HG03196 (cell line): Measurements from ENCODE around the gene PRSS36.

Experiments
- ATAC-seq: cut with Tn5 transposase; IDR thresholded peaks from one replicate; pipeline ENCODE4 v1.9.1; 2021; ENCODE audit not compliant: unreplicated experiment

The PRSS36 gene

DNA sequence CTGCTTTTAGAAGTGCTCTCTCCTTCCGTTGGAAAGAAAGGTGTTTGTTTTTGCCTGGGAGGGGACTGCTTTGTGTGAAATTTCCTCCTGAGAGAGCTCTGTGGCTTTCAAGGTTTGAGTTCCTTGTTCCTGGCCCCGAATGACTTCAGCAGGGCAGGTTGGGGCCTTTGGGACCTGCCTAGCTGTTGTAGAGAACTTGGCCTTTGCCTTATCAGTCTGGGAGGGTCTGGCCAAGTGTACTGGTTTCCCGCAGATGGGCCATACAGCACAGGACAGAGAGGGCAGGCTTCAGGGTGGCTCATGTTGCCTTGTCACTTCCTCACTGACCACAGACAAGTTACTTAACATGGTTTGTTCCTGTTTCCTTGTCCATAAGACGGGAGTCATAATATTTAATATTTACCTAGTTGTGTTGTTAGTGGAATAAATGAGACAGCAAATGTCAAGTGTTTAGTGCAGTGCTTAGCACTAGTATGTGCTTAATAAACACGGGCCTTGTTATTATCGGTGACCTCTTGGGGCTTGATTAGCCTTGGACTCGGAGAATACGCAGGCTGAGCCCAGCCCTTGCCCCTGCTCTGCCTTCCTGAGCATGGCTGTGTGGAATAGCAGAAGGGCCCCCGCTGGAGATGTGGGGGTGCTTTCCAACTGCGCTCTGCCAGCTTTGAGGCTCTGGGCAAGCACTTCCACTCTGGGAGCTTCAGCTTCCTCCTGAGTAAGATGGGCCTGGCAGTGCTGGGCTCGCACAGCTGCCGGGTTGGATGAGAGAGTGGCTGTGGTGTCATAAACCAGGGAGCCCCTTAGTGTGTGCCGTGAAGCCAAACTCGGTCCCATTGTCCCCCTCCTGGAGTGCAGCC is 20.9 kb downstream of the PRSS36 start:
- ATAC-seq = no peak

DNA sequence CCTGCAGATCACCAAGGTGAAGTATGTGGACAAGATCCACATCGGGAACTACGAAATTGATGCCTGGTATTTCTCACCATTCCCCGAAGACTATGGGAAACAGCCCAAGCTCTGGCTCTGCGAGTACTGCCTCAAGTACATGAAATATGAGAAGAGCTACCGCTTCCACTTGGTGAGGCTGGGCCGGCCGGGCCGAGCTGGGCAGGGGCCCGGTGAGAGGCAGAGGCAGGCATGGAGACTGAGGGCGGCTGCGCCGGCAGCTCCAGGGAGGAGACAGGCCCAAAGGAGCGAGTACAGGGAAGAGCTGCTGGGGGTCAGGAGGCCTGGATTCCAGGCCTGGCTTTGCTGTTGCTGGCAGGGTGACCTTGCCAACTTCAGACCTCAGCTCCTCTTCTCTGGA is 22.7 kb downstream of the PRSS36 start:
- no peak for ATAC-seq

- no peak for ATAC-seq
Observed at GRCh38 chr16:31125844-31126243, 24.0 kb downstream of the PRSS36 start.

GRCh38 chr16:31120129-31120528 is 29.7 kb downstream of the PRSS36 start:
- no peak for ATAC-seq

DNA sequence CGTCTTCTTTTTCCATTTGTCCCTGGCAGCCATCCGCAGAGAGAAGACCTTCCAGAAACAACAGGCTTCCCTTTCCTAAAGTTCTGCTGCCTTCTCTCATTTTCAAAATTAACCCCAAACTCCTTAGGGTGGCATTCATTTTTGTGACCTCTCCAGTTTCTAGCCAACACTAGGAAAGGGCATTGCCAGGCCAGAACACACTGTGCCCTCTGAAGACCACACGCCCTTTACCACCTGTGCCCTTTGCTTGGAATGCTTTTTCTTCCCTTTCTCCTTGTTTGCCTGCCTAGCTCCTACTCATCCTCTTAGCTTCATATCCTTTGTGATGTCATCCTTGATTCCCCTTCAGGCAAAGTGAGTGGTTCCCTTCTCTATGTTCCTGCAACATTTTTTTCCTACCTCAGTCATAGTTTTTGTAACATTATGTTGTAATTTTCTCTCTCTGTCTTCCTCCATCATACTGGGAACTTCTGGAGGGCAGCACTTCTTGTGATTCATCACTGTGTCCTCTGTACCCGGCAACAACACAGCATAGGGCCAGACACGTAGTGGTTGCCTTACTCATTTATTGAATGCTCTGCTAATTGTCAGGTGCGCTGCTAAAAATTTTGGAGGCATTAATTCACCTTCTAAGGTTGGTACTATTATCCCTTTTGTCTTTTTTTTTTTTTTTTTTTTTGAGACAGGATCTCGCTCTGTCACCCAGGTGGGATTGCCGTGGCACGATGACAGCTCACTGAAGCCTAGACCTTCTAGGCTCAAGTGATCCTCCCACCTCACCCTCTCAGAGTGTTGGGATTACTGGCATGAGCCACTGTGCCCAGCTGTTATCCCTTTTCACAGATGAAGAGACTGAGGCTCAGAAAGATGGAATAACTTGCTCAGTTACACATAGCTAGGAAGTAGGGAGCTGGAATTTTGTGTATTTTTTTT is 31.4 kb downstream of the PRSS36 start:
- no peak for ATAC-seq

DNA sequence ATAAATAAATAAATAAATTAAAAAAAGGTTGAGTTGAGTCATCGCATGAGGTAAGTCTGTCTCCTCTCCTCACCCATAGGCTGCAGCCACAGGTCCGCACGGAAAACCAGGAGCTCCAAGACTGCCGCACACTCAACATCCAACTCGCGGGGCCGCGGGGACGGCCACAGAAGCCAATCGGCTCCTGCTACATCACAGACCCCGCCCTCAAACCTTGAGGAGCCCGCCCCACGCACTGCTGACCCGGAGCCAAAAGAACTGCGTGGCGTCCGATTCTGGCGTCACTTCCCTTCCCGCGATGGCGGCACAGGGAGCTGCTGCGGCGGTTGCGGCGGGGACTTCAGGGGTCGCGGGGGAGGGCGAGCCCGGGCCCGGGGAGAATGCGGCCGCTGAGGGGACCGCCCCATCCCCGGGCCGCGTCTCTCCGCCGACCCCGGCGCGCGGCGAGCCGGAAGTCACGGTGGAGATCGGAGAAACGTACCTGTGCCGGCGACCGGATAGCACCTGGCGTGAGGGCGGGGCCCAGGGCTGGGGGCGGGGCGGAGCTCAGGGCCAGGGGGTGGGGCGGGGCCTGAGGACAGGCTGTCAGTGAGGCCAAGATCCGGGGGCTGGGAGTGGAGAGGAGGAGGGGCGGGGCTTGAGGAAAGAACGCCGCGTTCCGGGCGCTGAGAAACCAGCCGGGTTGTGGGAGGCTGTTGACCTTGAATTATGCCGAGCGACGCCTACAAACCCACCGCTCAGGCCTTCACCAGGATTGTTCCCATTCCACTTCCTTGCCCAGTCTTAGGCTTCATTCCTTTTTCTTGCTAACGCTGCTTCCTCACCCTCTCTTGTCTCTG is 32.3 kb downstream of the PRSS36 start, which contains the start of gene KAT8:
Gene KAT8, plus strand, starts transcription at position 281 of the 839 bp plus-strand sequence. Its CDS starts 18 bp downstream, at position 299.
- peak; percentile 86 for ATAC-seq

DNA sequence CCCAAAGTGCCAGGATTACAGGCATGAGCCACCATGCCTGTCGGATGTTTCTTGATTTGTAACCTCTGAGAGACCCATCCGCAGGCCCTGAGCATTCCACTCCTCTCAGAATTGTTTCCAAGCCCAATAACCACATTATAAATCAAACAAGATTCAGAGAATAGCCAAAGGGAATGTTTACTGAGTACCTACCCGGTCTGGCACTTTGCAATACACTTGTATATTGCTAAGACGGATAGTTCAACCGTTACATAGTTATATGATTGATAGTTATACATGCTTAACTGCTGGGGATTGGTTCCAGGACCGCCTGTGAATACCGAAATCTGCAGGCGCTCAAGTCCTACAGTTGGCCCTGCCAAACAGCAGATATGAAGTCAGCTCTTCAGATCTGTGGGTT is 35.4 kb downstream of the PRSS36 start:
- no peak for ATAC-seq

- ATAC-seq = no peak
Observed at GRCh38 chr16:31113121-31114120, 36.4 kb downstream of the PRSS36 start.

DNA sequence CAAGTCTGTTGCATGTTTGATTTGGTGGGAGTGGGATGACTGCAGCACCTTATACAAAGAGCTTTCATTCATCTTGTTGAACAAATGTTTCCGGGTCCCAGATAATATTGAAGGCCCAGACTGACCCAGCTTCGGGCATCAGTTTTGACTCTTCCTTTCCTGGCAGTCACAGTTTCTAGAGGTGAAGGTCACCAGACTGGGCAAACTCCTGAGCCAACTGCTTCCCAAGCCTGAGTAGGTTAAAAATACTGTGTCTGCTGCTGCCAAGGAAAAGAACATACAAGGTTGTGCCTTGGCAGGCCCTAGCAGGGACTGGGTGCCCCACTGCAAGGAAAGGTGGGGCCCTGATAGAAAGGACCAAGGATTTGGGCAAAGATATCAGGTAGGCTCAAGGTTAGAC is 37.2 kb downstream of the PRSS36 start:
- ATAC-seq = no peak

DNA sequence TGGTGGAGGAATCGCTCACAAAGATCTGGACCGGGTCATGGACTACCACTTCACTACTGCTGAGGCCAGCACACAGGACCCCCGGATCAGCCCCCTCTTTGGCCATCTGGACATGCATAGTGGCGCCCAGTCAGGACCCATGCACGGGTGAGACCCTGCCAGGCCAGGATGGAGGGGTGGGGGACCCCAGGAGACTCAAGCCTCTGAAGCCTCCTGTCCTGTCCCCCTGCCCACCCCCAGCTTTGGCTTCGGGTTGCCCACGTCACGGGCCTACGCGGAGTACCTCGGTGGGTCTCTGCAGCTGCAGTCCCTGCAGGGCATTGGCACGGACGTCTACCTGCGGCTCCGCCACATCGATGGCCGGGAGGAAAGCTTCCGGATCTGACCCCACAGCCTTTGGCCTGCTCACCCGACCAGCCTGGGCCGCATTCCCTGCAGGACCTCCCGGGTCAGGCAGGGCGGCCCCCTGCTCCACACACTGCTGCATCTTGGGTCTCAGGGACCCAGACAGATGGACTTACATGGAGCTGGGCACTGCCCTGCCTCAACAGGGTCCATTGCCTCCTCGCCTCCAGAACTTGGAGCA is 37.9 kb downstream of the PRSS36 start:
- no peak for ATAC-seq

DNA sequence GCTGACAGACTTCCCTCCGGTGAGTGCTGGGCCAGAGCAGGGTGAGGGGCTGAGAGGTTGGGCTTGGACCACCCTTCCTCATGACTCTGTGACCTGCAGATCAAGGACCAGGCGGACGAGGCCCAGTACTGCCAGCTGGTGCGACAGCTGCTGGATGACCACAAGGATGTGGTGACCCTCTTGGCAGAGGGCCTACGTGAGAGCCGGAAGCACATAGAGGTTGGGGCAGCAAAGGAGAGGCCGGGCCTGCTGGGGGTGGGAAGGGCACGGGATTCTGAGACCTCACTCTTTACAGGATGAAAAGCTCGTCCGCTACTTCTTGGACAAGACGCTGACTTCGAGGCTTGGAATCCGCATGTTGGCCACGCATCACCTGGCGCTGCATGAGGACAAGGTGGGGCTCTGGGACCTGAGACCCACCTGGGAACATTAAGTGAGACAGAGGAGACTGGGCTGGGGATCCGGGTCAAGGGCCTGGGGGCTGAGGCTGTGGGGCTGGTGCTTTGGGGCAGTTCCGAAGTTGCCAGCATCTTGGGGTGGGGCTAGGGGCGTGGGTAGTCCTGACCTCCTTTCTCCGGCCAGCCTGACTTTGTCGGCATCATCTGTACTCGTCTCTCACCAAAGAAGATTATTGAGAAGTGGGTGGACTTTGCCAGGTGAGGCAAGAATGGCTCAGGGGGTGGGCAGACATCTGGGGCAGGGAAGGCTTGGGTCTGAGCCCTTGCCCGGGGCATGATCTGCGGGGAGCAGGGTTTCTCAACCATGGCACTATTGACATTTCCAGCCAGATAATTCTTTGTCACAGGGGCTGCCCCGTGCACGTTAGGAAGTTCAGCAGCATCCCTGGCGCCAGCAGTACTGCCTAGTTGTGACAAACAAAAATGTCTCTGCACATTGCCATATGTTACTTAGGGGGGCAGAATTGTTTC is 39.5 kb downstream of the PRSS36 start:
- ATAC-seq = no peak

- ATAC-seq = no peak
Observed at GRCh38 chr16:31109622-31110021, 40.2 kb downstream of the PRSS36 start.

DNA sequence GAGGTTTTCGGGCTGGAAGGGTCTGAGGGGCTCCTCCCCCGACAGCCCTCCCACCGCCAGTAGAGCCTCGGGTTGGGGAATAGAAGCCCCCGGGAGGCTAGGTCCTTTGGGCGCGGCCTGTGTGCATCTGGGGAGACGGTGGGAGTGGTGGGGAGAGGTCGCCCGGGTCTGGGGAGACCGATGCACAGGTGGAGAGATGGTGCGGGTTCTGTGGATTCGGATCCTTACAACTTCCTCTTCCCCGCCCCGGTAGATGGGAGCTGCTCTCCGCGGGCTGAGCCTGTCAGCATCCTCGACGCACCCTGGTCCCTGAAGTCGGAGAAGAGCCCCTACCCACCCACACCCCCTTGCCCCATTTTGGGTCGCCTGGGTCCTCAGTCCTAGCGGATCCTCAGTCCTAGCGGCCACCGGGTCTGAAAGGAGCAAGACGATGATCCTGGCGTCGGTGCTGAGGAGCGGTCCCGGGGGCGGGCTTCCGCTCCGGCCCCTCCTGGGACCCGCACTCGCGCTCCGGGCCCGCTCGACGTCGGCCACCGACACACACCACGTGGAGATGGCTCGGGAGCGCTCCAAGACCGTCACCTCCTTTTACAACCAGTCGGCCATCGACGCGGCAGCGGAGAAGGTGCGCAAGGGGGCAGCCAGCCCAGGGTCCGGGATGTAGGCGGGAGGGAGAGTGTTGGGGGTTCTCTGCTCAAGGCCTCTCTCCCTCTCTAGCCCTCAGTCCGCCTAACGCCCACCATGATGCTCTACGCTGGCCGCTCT is 40.9 kb downstream of the PRSS36 start:
- no peak for ATAC-seq

GRCh38 chr16:31108035-31108793 is 41.7 kb downstream of the PRSS36 start, which contains the start of gene BCKDK:
TSS of gene BCKDK (plus strand) at chr16:31108386. CDS start at chr16:31109224, 838 bp downstream.
- ATAC-seq = peak; percentile 81

GRCh38 chr16:31107465-31107867 is 42.4 kb downstream of the PRSS36 start:
- ATAC-seq = peak; percentile 50
